VCaP (cell line): ENCODE data around the gene LRRC45.

Source experiments
- H3K27ac ChIP-seq: fragments of 450-650 bp; 2 replicates; pipeline ENCODE4 v1.5.1; 2017
- TF ChIP-seq, protein P1 (sequence below): fragments of 450-650 bp; conservative IDR thresholded peaks from 2 replicates; pipeline ENCODE4 v1.5.1; 2017; ENCODE audit warnings: mild to moderate bottlenecking, moderate library complexity

The LRRC45 gene

DNA sequence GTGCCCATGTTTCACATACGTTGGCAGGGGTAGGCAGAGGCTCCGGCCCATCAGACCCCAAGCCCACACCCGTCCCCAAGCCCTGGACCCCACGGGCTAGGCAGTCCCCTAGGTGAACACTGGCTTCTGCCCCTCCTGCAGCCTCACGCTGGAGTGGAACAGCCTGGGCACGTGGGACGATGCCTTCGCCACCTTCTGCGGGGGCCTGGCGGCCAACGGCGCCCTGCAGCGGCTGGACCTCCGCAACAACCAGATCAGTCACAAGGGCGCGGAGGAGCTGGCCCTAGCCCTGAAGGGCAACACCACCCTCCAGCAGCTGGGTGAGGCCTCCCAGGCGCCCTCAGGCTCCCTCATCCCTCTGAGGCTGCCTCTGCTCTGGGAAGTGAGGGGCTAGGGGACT is 1.8 kb downstream of the LRRC45 start:
- TF ChIP-seq, protein P1, sequence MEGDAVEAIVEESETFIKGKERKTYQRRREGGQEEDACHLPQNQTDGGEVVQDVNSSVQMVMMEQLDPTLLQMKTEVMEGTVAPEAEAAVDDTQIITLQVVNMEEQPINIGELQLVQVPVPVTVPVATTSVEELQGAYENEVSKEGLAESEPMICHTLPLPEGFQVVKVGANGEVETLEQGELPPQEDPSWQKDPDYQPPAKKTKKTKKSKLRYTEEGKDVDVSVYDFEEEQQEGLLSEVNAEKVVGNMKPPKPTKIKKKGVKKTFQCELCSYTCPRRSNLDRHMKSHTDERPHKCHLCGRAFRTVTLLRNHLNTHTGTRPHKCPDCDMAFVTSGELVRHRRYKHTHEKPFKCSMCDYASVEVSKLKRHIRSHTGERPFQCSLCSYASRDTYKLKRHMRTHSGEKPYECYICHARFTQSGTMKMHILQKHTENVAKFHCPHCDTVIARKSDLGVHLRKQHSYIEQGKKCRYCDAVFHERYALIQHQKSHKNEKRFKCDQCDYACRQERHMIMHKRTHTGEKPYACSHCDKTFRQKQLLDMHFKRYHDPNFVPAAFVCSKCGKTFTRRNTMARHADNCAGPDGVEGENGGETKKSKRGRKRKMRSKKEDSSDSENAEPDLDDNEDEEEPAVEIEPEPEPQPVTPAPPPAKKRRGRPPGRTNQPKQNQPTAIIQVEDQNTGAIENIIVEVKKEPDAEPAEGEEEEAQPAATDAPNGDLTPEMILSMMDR = no peak

DNA sequence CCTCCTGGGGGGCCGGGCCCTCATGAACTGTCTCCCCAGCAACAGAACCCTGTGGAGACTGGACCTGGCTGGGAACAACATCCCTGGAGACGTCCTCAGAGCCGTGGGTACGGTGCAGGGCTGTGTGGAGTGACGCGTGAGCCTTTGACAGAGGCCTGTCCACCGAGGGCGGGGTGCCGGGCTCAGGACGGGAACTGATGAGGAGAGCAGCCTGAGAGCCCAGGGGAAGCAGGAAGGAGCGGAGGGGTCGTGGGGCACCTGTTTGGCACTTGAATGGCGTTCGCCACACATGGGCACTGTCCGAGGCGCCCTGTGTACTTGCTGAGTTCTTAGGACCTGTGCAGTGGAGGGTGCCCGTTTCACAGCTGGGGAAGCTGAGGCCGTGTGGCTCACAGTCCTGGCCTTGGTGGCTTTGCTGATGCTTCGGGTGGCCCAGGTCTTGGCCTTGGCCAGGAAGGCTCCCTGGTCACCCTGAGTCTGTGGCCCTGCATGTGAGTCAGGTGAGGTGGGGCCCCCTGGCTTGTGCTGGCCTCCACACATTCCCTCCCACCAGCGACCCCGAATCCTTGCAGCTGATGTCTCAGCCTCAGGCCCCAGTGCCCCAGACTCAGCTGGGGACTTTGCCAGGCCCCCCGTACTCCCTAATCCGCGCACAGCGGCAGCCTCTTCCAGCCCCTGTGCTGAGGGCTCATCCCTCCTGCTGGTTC is 2.4 kb downstream of the LRRC45 start:
- no peak overlapping the region for H3K27ac ChIP-seq
- TF ChIP-seq, protein P1 = no peak

More for the DNA sequence above, 1.8 kb downstream of the LRRC45 start:
- no peak overlapping the region; the same call in 1 of the 2 replicates for H3K27ac ChIP-seq

DNA sequence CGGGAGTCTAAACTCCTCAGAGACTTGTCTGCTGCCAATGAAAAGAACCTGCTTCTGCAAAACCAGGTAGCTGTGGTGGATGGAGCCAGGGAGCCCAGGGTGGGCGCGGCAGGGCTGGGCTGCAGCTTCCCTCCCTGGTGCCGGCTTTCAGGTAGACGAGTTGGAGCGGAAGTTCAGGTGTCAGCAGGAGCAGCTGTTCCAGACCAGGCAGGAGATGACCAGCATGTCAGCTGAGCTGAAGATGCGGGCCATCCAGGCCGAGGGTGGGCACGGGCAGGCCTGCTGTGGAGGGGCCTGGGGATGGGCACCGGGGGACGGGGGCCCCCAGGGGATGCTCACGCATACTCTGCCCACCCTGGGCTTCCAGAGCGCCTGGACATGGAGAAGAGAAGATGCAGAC is 5.1 kb downstream of the LRRC45 start:
- TF ChIP-seq, protein P1 = no peak
- H3K27ac ChIP-seq = peak overlapping the region; percentile 98; the same call in 1 of the 2 replicates

DNA sequence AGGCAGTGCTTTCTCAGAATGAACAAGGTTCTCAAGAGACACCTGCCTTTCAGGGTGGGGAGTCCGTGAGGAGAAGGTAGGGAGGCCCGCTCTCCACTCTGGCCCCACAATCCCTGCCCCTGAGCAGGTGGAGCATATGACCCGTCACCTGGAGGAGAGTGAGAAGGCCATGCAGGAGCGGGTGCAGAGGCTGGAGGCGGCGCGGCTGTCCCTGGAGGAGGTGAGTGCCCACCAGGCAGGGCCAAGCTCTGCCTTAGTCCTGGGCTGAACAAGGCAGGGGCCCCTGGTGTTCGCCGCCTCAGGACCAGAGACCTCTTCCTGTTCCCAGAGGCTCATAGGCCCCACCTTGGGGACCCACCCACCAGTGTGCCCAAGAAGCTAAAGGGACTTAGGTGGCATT is 5.9 kb downstream of the LRRC45 start:
- TF ChIP-seq, protein P1 = no peak
- peak overlapping the region; percentile 98 for H3K27ac ChIP-seq

DNA sequence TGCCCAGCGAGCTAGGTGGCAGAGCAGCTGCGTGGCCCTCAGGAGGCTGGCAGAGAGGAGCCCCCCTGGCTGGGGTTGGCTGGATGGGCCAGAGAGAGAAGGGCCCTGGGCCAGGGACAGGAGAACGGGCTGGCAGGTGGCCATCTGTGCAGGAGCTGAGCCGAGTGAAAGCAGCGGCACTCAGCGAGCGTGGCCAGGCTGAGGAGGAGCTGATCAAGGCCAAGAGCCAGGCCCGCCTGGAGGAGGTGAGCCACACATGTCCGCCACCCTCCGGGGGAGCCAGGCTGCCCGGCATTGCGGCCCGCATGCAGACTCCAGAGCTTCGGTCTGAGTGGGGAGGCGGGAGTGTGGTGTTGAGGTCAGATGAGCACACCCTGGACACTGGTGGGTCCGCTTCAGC is 6.3 kb downstream of the LRRC45 start:
- peak overlapping the region; percentile 98 for H3K27ac ChIP-seq

DNA sequence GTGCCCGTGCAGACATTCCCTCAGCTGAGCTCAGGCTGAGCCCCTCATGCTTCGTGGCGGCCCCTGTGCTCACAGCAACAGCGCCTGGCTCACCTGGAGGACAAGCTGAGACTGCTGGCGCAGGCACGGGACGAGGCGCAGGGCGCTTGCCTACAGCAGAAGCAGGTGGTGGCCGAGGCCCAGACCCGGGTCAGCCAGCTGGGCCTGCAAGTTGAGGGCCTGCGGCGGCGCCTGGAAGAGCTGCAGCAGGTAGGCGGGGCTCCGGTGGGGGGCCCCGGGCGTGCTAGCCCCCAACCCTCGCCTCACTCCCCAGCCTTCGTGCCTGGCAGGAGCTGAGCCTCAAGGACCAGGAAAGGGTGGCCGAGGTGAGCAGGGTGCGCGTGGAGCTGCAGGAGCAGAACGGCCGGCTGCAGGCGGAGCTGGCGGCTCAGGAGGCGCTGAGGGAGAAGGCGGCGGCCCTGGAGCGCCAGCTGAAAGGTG is 6.9 kb downstream of the LRRC45 start:
- TF ChIP-seq, protein P1 = no peak
- peak overlapping the region; percentile 98 for H3K27ac ChIP-seq

More for the DNA sequence above, 6.3 kb downstream of the LRRC45 start:
- TF ChIP-seq, protein P1 = no peak

DNA sequence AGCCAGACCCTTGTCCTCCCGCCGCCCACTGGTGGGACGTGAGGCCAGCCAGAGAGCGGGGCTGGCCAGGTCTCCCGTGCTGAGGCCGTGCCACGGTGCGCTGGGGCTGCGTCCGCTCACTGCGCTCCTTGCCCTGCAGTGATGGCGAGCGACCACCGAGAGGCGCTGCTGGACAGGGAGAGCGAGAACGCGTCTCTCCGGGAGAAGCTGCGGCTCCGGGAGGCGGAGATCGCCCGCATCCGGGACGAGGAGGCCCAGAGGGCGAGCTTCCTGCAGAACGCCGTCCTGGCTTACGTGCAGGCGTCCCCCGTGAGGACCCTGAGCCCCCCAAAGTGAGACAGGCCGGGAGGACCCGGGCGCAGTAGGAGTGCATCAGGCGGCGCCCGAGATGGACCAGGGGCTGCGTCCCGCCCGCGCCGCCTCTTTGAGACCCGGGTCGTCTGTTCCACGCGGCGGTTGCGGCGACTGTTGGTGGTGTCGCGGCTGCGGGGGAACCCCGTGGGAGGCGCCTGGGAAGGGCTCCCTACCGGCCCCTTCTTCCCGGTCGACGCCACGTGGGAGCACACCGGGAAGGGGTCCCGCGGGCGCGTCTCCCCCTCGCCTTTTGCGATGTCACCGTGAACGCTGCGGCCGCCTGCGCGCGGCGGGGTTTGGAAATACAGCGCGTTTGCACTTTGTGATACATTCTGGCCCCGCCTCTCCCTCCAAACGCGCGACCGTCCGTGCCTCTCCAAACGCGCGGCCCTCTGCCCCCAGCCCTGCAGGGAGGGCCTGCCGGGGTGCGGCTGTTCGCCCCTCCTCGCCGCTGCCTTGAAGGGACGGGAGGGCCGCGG is 7.6 kb downstream of the LRRC45 start:
- peak overlapping the region; percentile 98 for H3K27ac ChIP-seq
- TF ChIP-seq, protein P1 = peak; percentile 93
